ENCODE results near the gene DCC. TPM values are rescaled to one million over a fixed set of nuclear protein-coding genes. Genes with fewer than 3 reads are reported as not detected.

DCC gene
- total and polyA plus RNA-seq, 9 of the 15 experiments (the other 6 are each of a cell fraction or from before 2014, with no cell fraction given): not detected

- no TSS peak for BruUV-seq (replicated peaks)
- H3K4me3 ChIP-seq: no peak overlapping the region
- POLR2A ChIA-PET: no interaction called here
- 3% methylated on average over 5 of the region's 5 CpGs for WGBS (ENCODE audit: insufficient coverage, low coverage, missing lambda C conversion rate)
- intact Hi-C loops (cut with micrococcal nuclease) (no loop called here), in situ Hi-C loops (cut with MboI) (no loop called here)
- H3K27me3 ChIP-seq (ENCODE audit: control insufficient read depth in 2 of 2, insufficient read depth in 2 of 2, low read length in 2 of 2): no peaks in the 10 kb centered on the region
- H3K27ac ChIP-seq (ENCODE audit: extremely low read depth, low read depth, low read length): no peak overlapping the region
- H3K79me2 ChIP-seq (ENCODE audit: control insufficient read depth, insufficient read depth, low read length): no peaks in the 10 kb centered on the region
- no peaks in the 10 kb centered on the region for H3K36me3 ChIP-seq (ENCODE audit: control insufficient read depth, insufficient read depth, low read length)
- CTCF ChIA-PET (ENCODE audit: low intra/inter-chr PET ratio): no interaction called here
- H3K4me2 ChIP-seq (ENCODE audit: insufficient read depth, low read length): no peak overlapping the region
- no peaks in the 10 kb centered on the region for H4K20me1 ChIP-seq (replicated peaks; ENCODE audit: control insufficient read depth, insufficient read depth, low read length)
- no peak for ATAC-seq
- TF ChIP-seq NCOA6 (IDR thresholded peaks at IDR 0.05) (no peak), ETV1 (tag; conservative IDR thresholded peaks at IDR 0.05; ENCODE audit: low read depth) (no peak), SETDB1 (IDR thresholded peaks at IDR 0.05; ENCODE audit: low read length) (no peak), HINFP (tag; conservative IDR thresholded peaks at IDR 0.05; ENCODE audit: low read depth) (no peak), DEAF1 (CRISPR knock-in tag; IDR thresholded peaks at IDR 0.05) (no peak), LEF1 (IDR thresholded peaks at IDR 0.05) (no peak), ZNF224 (CRISPR knock-in tag; IDR thresholded peaks at IDR 0.05) (no peak), CBX1 (IDR thresholded peaks at IDR 0.05; ENCODE audit: low read depth) (no peak), SRSF9 (IDR thresholded peaks at IDR 0.05; ENCODE audit: borderline replicate concordance, low read depth, low read length) (no peak), KLF16 (IDR thresholded peaks at IDR 0.05) (no peak), OTX1 (CRISPR knock-in tag; IDR thresholded peaks at IDR 0.05) (no peak), E2F1 (CRISPR knock-in tag; IDR thresholded peaks at IDR 0.05) (no peak), NR2F6 (CRISPR knock-in tag; IDR thresholded peaks at IDR 0.05) (no peak), NFIX (CRISPR knock-in tag; IDR thresholded peaks at IDR 0.05; ENCODE audit: low read depth) (no peak)
- TF ChIP-seq, protein P1, sequence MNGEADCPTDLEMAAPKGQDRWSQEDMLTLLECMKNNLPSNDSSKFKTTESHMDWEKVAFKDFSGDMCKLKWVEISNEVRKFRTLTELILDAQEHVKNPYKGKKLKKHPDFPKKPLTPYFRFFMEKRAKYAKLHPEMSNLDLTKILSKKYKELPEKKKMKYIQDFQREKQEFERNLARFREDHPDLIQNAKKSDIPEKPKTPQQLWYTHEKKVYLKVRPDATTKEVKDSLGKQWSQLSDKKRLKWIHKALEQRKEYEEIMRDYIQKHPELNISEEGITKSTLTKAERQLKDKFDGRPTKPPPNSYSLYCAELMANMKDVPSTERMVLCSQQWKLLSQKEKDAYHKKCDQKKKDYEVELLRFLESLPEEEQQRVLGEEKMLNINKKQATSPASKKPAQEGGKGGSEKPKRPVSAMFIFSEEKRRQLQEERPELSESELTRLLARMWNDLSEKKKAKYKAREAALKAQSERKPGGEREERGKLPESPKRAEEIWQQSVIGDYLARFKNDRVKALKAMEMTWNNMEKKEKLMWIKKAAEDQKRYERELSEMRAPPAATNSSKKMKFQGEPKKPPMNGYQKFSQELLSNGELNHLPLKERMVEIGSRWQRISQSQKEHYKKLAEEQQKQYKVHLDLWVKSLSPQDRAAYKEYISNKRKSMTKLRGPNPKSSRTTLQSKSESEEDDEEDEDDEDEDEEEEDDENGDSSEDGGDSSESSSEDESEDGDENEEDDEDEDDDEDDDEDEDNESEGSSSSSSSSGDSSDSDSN (IDR thresholded peaks at IDR 0.05; ENCODE audit: borderline replicate concordance in 1 of 2, low read depth in 2 of 2, low read length in 2 of 2): no peak
- no peak overlapping the region for H2AFZ ChIP-seq (ENCODE audit: low read depth, low read length)
- H3K4me1 ChIP-seq (replicated peaks in 1 of 2; ENCODE audit: control insufficient read depth in 2 of 2, insufficient read depth in 2 of 2, low read length in 2 of 2): no peaks in the 10 kb centered on the region
- H3K9ac ChIP-seq (ENCODE audit: insufficient read depth in 1 of 2, low read depth in 2 of 2, low read length in 2 of 2): no peak overlapping the region
- no peak for DNase-seq (ENCODE audit: extremely low read depth in 1 of 4, low spot score in 3 of 4)
- H3K9me3 ChIP-seq (replicated peaks; ENCODE audit: control insufficient read depth, insufficient read depth, low read depth, low read length): no peaks in the 10 kb centered on the region
- no peaks in the 10 kb centered on the region for H3K9me1 ChIP-seq (ENCODE audit: control insufficient read depth, insufficient read depth, low read length)
- no peak for FAIRE-seq
Measured at GRCh38 chr18:53148123-53148522, 808.1 kb downstream of the DCC start.

All from K562 (cell line).